Measurements from ENCODE around the gene MORN5. TPM values are rescaled to one million over a fixed set of nuclear protein-coding genes. Genes with fewer than 3 reads are reported as not detected.

Gene MORN5
- total RNA-seq: not detected in 2 replicates

GRCh38 chr9:122159026-122159924 lies at the start of gene MORN5, which contains the start of gene NDUFA8:
Gene MORN5, plus strand, starts transcription at chr9:122159908. Its CDS starts 65 bp downstream, at chr9:122159973.
Gene NDUFA8, minus strand, starts transcription at chr9:122159779. Its CDS starts 102 bp downstream, at chr9:122159677.

GRCh38 chr9:122228568-122229484 lies 69.1 kb downstream of the MORN5 start, which contains the start of gene LHX6:
Gene LHX6, minus strand, starts transcription at chr9:122228957. Its CDS starts 217 bp downstream, at chr9:122228740.

Other genes starting within 250 kb of the MORN5 start
- 2.0 and 2.8 TPM in 2 replicates for gene TTLL11, start 66.6 kb upstream of the MORN5 start, total RNA-seq
- gene NDUFA8, start 129 bp upstream of the MORN5 start, total RNA-seq: 24.9 and 35.7 TPM in 2 replicates
- gene LHX6, start 69.0 kb downstream of the MORN5 start, total RNA-seq: under 0.01 and 0.13 TPM in 2 replicates
- gene RBM18, start 104.9 kb downstream of the MORN5 start, total RNA-seq: 6.2 and 9.0 TPM in 2 replicates
- 24.7 and 31.3 TPM in 2 replicates for gene MRRF, start 105.0 kb downstream of the MORN5 start, total RNA-seq
- 0.16 and 1.4 TPM in 2 replicates for gene PTGS1, start 211.1 kb downstream of the MORN5 start, total RNA-seq